Stimulated activated naive CD4-positive, alpha-beta T cell (primary cell): ENCODE results near the gene MRPL54.
A peak's percentile ranks its signal among the peaks of the same experiment; 100 is the strongest.
"Not testable (repeated sequence)": the region's sequence is repeated elsewhere in the genome, so short reads cannot be mapped to it uniquely, and the experiment has no call there.

Source experiments
- DNase-seq, 6 experiments: peaks; one replicate each; lab custom pipeline; 2025; lab: John Stamatoyannopoulos, UW

Gene MRPL54

GRCh38 chr19:3740431-3740830 lies 22.1 kb upstream of the MRPL54 start:
- no peak for DNase-seq

- DNase-seq: no peak
Measured at GRCh38 chr19:3743486-3743885, 19.0 kb upstream of the MRPL54 start.

GRCh38 chr19:3745363-3746045 lies 17.0 kb upstream of the MRPL54 start:
- no peak for DNase-seq

GRCh38 chr19:3746371-3747056 lies 16.0 kb upstream of the MRPL54 start:
- no peak for DNase-seq

GRCh38 chr19:3748965-3749364 lies 13.5 kb upstream of the MRPL54 start:
- no peak for DNase-seq

GRCh38 chr19:3750211-3750610 lies 12.3 kb upstream of the MRPL54 start:
- no peak for DNase-seq

GRCh38 chr19:3751236-3751635 lies 11.2 kb upstream of the MRPL54 start:
- no peak for DNase-seq

GRCh38 chr19:3752492-3752891 lies 10.0 kb upstream of the MRPL54 start:
- no peak for DNase-seq

- DNase-seq: no peak
Measured at GRCh38 chr19:3753631-3754410, 8.7 kb upstream of the MRPL54 start.

- not testable (repeated sequence) for DNase-seq
Measured at GRCh38 chr19:3757705-3758104, 4.8 kb upstream of the MRPL54 start.

GRCh38 chr19:3758297-3758696 lies 4.2 kb upstream of the MRPL54 start:
- not testable (repeated sequence) for DNase-seq

GRCh38 chr19:3759482-3760254 lies 2.8 kb upstream of the MRPL54 start:
- no peak for DNase-seq

GRCh38 chr19:3760871-3761361 lies 1.6 kb upstream of the MRPL54 start:
- peak in 4 of 6 experiments; percentile 14 to 46 (median 39) for DNase-seq

GRCh38 chr19:3761382-3762129 lies 926 bp upstream of the MRPL54 start, which contains the start of gene APBA3:
Gene APBA3, minus strand, starts transcription at chr19:3761692. Its CDS starts 1,428 bp downstream, at chr19:3760264.
- peak; percentile 80 to 93 (median 92) for DNase-seq

- no peak for DNase-seq
Measured at GRCh38 chr19:3762130-3762473, 380 bp upstream of the MRPL54 start.

GRCh38 chr19:3765121-3765520 lies 2.6 kb downstream of the MRPL54 start:
- no peak for DNase-seq

GRCh38 chr19:3765757-3766156 lies 3.3 kb downstream of the MRPL54 start:
- not testable (repeated sequence) for DNase-seq

GRCh38 chr19:3766520-3766919 lies 4.0 kb downstream of the MRPL54 start:
- DNase-seq: no peak

- DNase-seq: no peak
Measured at GRCh38 chr19:3767050-3767449, 4.6 kb downstream of the MRPL54 start.

- no peak for DNase-seq
Measured at GRCh38 chr19:3768015-3768747, 5.7 kb downstream of the MRPL54 start.

- DNase-seq: no peak
Measured at GRCh38 chr19:3768748-3769099, 6.2 kb downstream of the MRPL54 start.
